ENCODE results near the gene ZNF366. TPM values are rescaled to one million over a fixed set of nuclear protein-coding genes. Genes with fewer than 3 reads are reported as not detected.
A peak's percentile ranks its signal among the peaks of the same experiment; 100 is the strongest.

ZNF366 gene
- polyA plus RNA-seq, 4 donors, result 1.5 to 2.4 (median 2.1) TPM; not detected in 1

- 34 to 49% (median 41%) methylated on average over 2 of the region's 2 CpGs for WGBS, 3 donors
- Histone ChIP-seq H3K36me3 (ENCODE audit: control insufficient read depth in 3 of 3, insufficient read depth in 2 of 3, low read depth in 1 of 3, low read length in 3 of 3) (no peaks in the 10 kb centered on the region), H3K4me3 (ENCODE audit: low read depth in 1 of 3, low read length in 3 of 3) (no peak overlapping the region), H3K27ac (ENCODE audit: low read depth in 1 of 3, low read length in 2 of 3) (no peak overlapping the region), H3K27me3 (ENCODE audit: control insufficient read depth in 3 of 3, insufficient read depth in 3 of 3, low read length in 3 of 3) (peaks cover 0 to 3% (median 0%) of the 10 kb centered on the region in 3 donors), H3K9me3 (ENCODE audit: control insufficient read depth in 2 of 2, insufficient read depth in 1 of 2, low read depth in 1 of 2, low read length in 1 of 2) (no peaks in the 10 kb centered on the region), H3K4me1 (ENCODE audit: control insufficient read depth in 3 of 3, insufficient read depth in 2 of 3, low read depth in 1 of 3, low read length in 2 of 3) (no peaks in the 10 kb centered on the region)
- DNase-seq (no peak), FAIRE-seq (no peak)
Observed at GRCh38 chr5:72465066-72465465, 42.1 kb downstream of the ZNF366 start.

- H3K27ac ChIP-seq (ENCODE audit: low read depth in 1 of 3, low read length in 2 of 3), result no peak overlapping the region
- no peak overlapping the region for H3K4me3 ChIP-seq (ENCODE audit: low read depth in 1 of 3, low read length in 3 of 3)
- H3K36me3 ChIP-seq (ENCODE audit: control insufficient read depth in 3 of 3, insufficient read depth in 2 of 3, low read depth in 1 of 3, low read length in 3 of 3), result no peaks in the 10 kb centered on the region
- DNase-seq (no peak), FAIRE-seq (no peak)
- H3K27me3 ChIP-seq (ENCODE audit: control insufficient read depth in 3 of 3, insufficient read depth in 3 of 3, low read length in 3 of 3), result no peaks in the 10 kb centered on the region
- no peaks in the 10 kb centered on the region for H3K9me3 ChIP-seq (ENCODE audit: control insufficient read depth in 2 of 2, insufficient read depth in 1 of 2, low read depth in 1 of 2, low read length in 1 of 2)
- 64 to 77% (median 72%) methylated on average over 6 of the region's 6 CpGs for WGBS, 3 donors
- peaks cover 0 to 5% (median 4%) of the 10 kb centered on the region in 3 donors for H3K4me1 ChIP-seq (ENCODE audit: control insufficient read depth in 3 of 3, insufficient read depth in 2 of 3, low read depth in 1 of 3, low read length in 2 of 3)
Observed at GRCh38 chr5:72464071-72464470, 43.1 kb downstream of the ZNF366 start.

GRCh38 chr5:72463449-72464052 lies 43.7 kb downstream of the ZNF366 start:
- no peak for DNase-seq
- 56 to 73% (median 68%) methylated on average over 6 of the region's 6 CpGs for WGBS, 3 donors
- H3K36me3 ChIP-seq (ENCODE audit: control insufficient read depth in 3 of 3, insufficient read depth in 2 of 3, low read depth in 1 of 3, low read length in 3 of 3), result no peaks in the 10 kb centered on the region
- H3K4me3 ChIP-seq (ENCODE audit: low read depth in 1 of 3, low read length in 3 of 3), result no peak overlapping the region
- no peaks in the 10 kb centered on the region for H3K9me3 ChIP-seq (ENCODE audit: control insufficient read depth in 2 of 2, insufficient read depth in 1 of 2, low read depth in 1 of 2, low read length in 1 of 2)
- no peaks in the 10 kb centered on the region for H3K27me3 ChIP-seq (ENCODE audit: control insufficient read depth in 3 of 3, insufficient read depth in 3 of 3, low read length in 3 of 3)
- H3K4me1 ChIP-seq (ENCODE audit: control insufficient read depth in 3 of 3, insufficient read depth in 2 of 3, low read depth in 1 of 3, low read length in 2 of 3), result peaks cover 2 to 7% (median 5%) of the 10 kb centered on the region in 3 donors
- H3K27ac ChIP-seq (ENCODE audit: low read depth in 1 of 3, low read length in 2 of 3), result no peak overlapping the region
- FAIRE-seq, result no peak

GRCh38 chr5:72460413-72460812 lies 46.8 kb downstream of the ZNF366 start:
- FAIRE-seq (no peak), DNase-seq (no peak)
- Histone ChIP-seq H3K9me3 (ENCODE audit: control insufficient read depth in 2 of 2, insufficient read depth in 1 of 2, low read depth in 1 of 2, low read length in 1 of 2) (no peaks in the 10 kb centered on the region), H3K27ac (ENCODE audit: low read depth in 1 of 3, low read length in 2 of 3) (no peak overlapping the region), H3K36me3 (ENCODE audit: control insufficient read depth in 3 of 3, insufficient read depth in 2 of 3, low read depth in 1 of 3, low read length in 3 of 3) (no peaks in the 10 kb centered on the region), H3K27me3 (ENCODE audit: control insufficient read depth in 3 of 3, insufficient read depth in 3 of 3, low read length in 3 of 3) (no peaks in the 10 kb centered on the region), H3K4me3 (ENCODE audit: low read depth in 1 of 3, low read length in 3 of 3) (no peak overlapping the region), H3K4me1 (ENCODE audit: control insufficient read depth in 3 of 3, insufficient read depth in 2 of 3, low read depth in 1 of 3, low read length in 2 of 3) (peaks cover 2 to 7% (median 5%) of the 10 kb centered on the region in 3 donors)
- WGBS, 3 donors, result 96 to 98% (median 97%) methylated on average over 27 of the region's 27 CpGs

GRCh38 chr5:72459913-72460312 lies 47.3 kb downstream of the ZNF366 start:
- FAIRE-seq, result no peak
- Histone ChIP-seq H3K4me1 (ENCODE audit: control insufficient read depth in 3 of 3, insufficient read depth in 2 of 3, low read depth in 1 of 3, low read length in 2 of 3) (peaks cover 2 to 7% (median 5%) of the 10 kb centered on the region in 3 donors), H3K36me3 (ENCODE audit: control insufficient read depth in 3 of 3, insufficient read depth in 2 of 3, low read depth in 1 of 3, low read length in 3 of 3) (no peaks in the 10 kb centered on the region), H3K9me3 (ENCODE audit: control insufficient read depth in 2 of 2, insufficient read depth in 1 of 2, low read depth in 1 of 2, low read length in 1 of 2) (no peaks in the 10 kb centered on the region), H3K4me3 (ENCODE audit: low read depth in 1 of 3, low read length in 3 of 3) (no peak overlapping the region), H3K27ac (ENCODE audit: low read depth in 1 of 3, low read length in 2 of 3) (no peak overlapping the region), H3K27me3 (ENCODE audit: control insufficient read depth in 3 of 3, insufficient read depth in 3 of 3, low read length in 3 of 3) (no peaks in the 10 kb centered on the region)
- DNase-seq, result no peak
- 93 to 97% (median 96%) methylated on average over 18 of the region's 18 CpGs for whole genome bisulfite sequencing, 3 donors

- Histone ChIP-seq H3K36me3 (ENCODE audit: control insufficient read depth in 3 of 3, insufficient read depth in 2 of 3, low read depth in 1 of 3, low read length in 3 of 3) (no peaks in the 10 kb centered on the region), H3K4me3 (ENCODE audit: low read depth in 1 of 3, low read length in 3 of 3) (no peak overlapping the region), H3K9me3 (ENCODE audit: control insufficient read depth in 2 of 2, insufficient read depth in 1 of 2, low read depth in 1 of 2, low read length in 1 of 2) (no peaks in the 10 kb centered on the region), H3K27me3 (ENCODE audit: control insufficient read depth in 3 of 3, insufficient read depth in 3 of 3, low read length in 3 of 3) (no peaks in the 10 kb centered on the region), H3K4me1 (ENCODE audit: control insufficient read depth in 3 of 3, insufficient read depth in 2 of 3, low read depth in 1 of 3, low read length in 2 of 3) (peaks cover 2 to 7% (median 5%) of the 10 kb centered on the region in 3 donors), H3K27ac (ENCODE audit: low read depth in 1 of 3, low read length in 2 of 3) (no peak overlapping the region)
- 49 to 56% (median 53%) methylated on average over 5 of the region's 5 CpGs for WGBS, 3 donors
- DNase-seq (peak; percentile 32 to 43), FAIRE-seq (no peak)
Observed at GRCh38 chr5:72459089-72459661, 48.0 kb downstream of the ZNF366 start.

GRCh38 chr5:72458407-72458806 lies 48.8 kb downstream of the ZNF366 start:
- Histone ChIP-seq H3K27me3 (ENCODE audit: control insufficient read depth in 3 of 3, insufficient read depth in 3 of 3, low read length in 3 of 3) (no peaks in the 10 kb centered on the region), H3K36me3 (ENCODE audit: control insufficient read depth in 3 of 3, insufficient read depth in 2 of 3, low read depth in 1 of 3, low read length in 3 of 3) (no peaks in the 10 kb centered on the region), H3K4me3 (ENCODE audit: low read depth in 1 of 3, low read length in 3 of 3) (no peak overlapping the region), H3K9me3 (ENCODE audit: control insufficient read depth in 2 of 2, insufficient read depth in 1 of 2, low read depth in 1 of 2, low read length in 1 of 2) (no peaks in the 10 kb centered on the region), H3K4me1 (ENCODE audit: control insufficient read depth in 3 of 3, insufficient read depth in 2 of 3, low read depth in 1 of 3, low read length in 2 of 3) (peaks cover 2 to 8% (median 5%) of the 10 kb centered on the region in 3 donors), H3K27ac (ENCODE audit: low read depth in 1 of 3, low read length in 2 of 3) (no peak overlapping the region)
- no peak for DNase-seq
- FAIRE-seq, result no peak
- WGBS, 3 donors, result 32 to 58% (median 54%) methylated on average over 3 of the region's 3 CpGs

- Histone ChIP-seq H3K27ac (ENCODE audit: low read depth in 1 of 3, low read length in 2 of 3) (no peak overlapping the region), H3K4me1 (ENCODE audit: control insufficient read depth in 3 of 3, insufficient read depth in 2 of 3, low read depth in 1 of 3, low read length in 2 of 3) (peaks cover 2 to 12% (median 7%) of the 10 kb centered on the region in 3 donors), H3K4me3 (ENCODE audit: low read depth in 1 of 3, low read length in 3 of 3) (no peak overlapping the region), H3K27me3 (ENCODE audit: control insufficient read depth in 3 of 3, insufficient read depth in 3 of 3, low read length in 3 of 3) (no peaks in the 10 kb centered on the region), H3K9me3 (ENCODE audit: control insufficient read depth in 2 of 2, insufficient read depth in 1 of 2, low read depth in 1 of 2, low read length in 1 of 2) (no peaks in the 10 kb centered on the region), H3K36me3 (ENCODE audit: control insufficient read depth in 3 of 3, insufficient read depth in 2 of 3, low read depth in 1 of 3, low read length in 3 of 3) (no peaks in the 10 kb centered on the region)
- WGBS, 3 donors, result 85 to 86% (median 86%) methylated on average over 1 of the region's 1 CpG
- FAIRE-seq (no peak), DNase-seq (no peak)
Observed at GRCh38 chr5:72457491-72457890, 49.7 kb downstream of the ZNF366 start.
